ENCODE measurements around the gene SOX1. TPM values are rescaled to one million over a fixed set of nuclear protein-coding genes. Genes with fewer than 3 reads are reported as not detected.

The SOX1 gene
- not detected in 2 replicates for polyA plus RNA-seq (2012; rRNA removed)
- polyA plus RNA-seq (2012; cell fraction: cytosol; rRNA removed), result not detected in 2 replicates
- not detected in 2 replicates for polyA plus RNA-seq (2012; cell fraction: nucleus; rRNA removed)

- no peak within 1 kb of the TSS for H2AFZ ChIP-seq (ENCODE audit: low read depth)
- H4K20me1 ChIP-seq (ENCODE audit: insufficient read depth), result no peaks in the 10 kb centered on the region
- peaks cover 73% of the 10 kb centered on the region for H3K27me3 ChIP-seq (ENCODE audit: insufficient read depth)
- H3K9ac ChIP-seq, result no peak within 1 kb of the TSS
- H3K4me2 ChIP-seq, result no peak within 1 kb of the TSS
- no peak within 1 kb of the TSS for H3K27ac ChIP-seq (ENCODE audit: low read depth in 2 of 2, low read length in 1 of 2)
- no peaks in the 10 kb centered on the region for H3K36me3 ChIP-seq (replicated peaks in 1 of 2; ENCODE audit: control insufficient read depth in 1 of 2, insufficient read depth in 2 of 2, low read length in 1 of 2)
- DNase-seq, result no peak
- no peak for TF ChIP-seq FOXJ3 (CRISPR knock-in tag; IDR thresholded peaks at IDR 0.05)
- no peak for TF ChIP-seq GABPA (IDR thresholded peaks at IDR 0.05; ENCODE audit: low read depth)
- TF ChIP-seq RAD21 (IDR thresholded peaks at IDR 0.05; ENCODE audit: low read length), result no peak
- TF ChIP-seq ELF1 (IDR thresholded peaks at IDR 0.05), result no peak
- no peak for TF ChIP-seq JUND (IDR thresholded peaks at IDR 0.05)
- TF ChIP-seq TEAD4 (IDR thresholded peaks at IDR 0.05; ENCODE audit: borderline replicate concordance, insufficient read depth), result no peak
- no peak for TF ChIP-seq NFIC (IDR thresholded peaks at IDR 0.05; ENCODE audit: borderline replicate concordance)
- TF ChIP-seq ZBTB33 (IDR thresholded peaks at IDR 0.05; ENCODE audit: borderline replicate concordance, low read depth), result no peak
- TF ChIP-seq CTCF (IDR thresholded peaks at IDR 0.05), result no peak
- no peak for TF ChIP-seq RCOR1 (IDR thresholded peaks at IDR 0.05; ENCODE audit: low read length)
- no peak for TF ChIP-seq TAF1 (IDR thresholded peaks at IDR 0.05; ENCODE audit: borderline replicate concordance, low read depth, low read length)
- no peak for TF ChIP-seq NRF1 (IDR thresholded peaks at IDR 0.05; ENCODE audit: low read depth, low read length)
- H3K4me1 ChIP-seq (ENCODE audit: control insufficient read depth in 1 of 2, insufficient read depth in 2 of 2, low read depth in 1 of 2, low read length in 1 of 2), result no peaks in the 10 kb centered on the region
- H3K79me2 ChIP-seq (ENCODE audit: insufficient read depth), result no peaks in the 10 kb centered on the region
- 25% methylated on average over 20 of the region's 66 CpGs for WGBS (ENCODE audit: low lambda C conversion rate)
- CTCF ChIA-PET, result no interaction called here
- H3K9me3 ChIP-seq, result no peaks in the 10 kb centered on the region
- no peaks in the 10 kb centered on the region for H3F3A ChIP-seq (replicated peaks; ENCODE audit: insufficient read depth)
- no peak within 1 kb of the TSS for H3K4me3 ChIP-seq (ENCODE audit: low read depth in 2 of 2, low read length in 1 of 2)
- POLR2A ChIA-PET, result no interaction called here
- no peaks in the 10 kb centered on the region for H3K9me2 ChIP-seq
These were observed at the start of gene SOX1 for GRCh38 chr13:112067116-112067741. TSS of gene SOX1 (plus strand) at chr13:112067149. CDS start at chr13:112067659, 510 bp downstream.

- Histone ChIP-seq H3K9ac (no peak overlapping the region), H4K20me1 (ENCODE audit: insufficient read depth) (no peaks in the 10 kb centered on the region), H2AFZ (ENCODE audit: low read depth) (no peak overlapping the region), H3F3A (replicated peaks; ENCODE audit: insufficient read depth) (no peaks in the 10 kb centered on the region), H3K27ac (ENCODE audit: low read depth in 2 of 2, low read length in 1 of 2) (no peak overlapping the region), H3K9me2 (no peaks in the 10 kb centered on the region), H3K9me3 (no peaks in the 10 kb centered on the region), H3K36me3 (replicated peaks in 1 of 2; ENCODE audit: control insufficient read depth in 1 of 2, insufficient read depth in 2 of 2, low read length in 1 of 2) (no peaks in the 10 kb centered on the region), H3K4me3 (ENCODE audit: low read depth in 2 of 2, low read length in 1 of 2) (no peak overlapping the region), H3K27me3 (ENCODE audit: insufficient read depth) (peaks cover 26% of the 10 kb centered on the region; the same call in 1 of the 2 replicates), H3K79me2 (ENCODE audit: insufficient read depth) (no peaks in the 10 kb centered on the region), H3K4me2 (no peak overlapping the region), H3K4me1 (ENCODE audit: control insufficient read depth in 1 of 2, insufficient read depth in 2 of 2, low read depth in 1 of 2, low read length in 1 of 2) (no peaks in the 10 kb centered on the region)
- ChIA-PET POLR2A (no interaction called here), CTCF (no interaction called here)
- 9% methylated on average over 11 of the region's 11 CpGs for WGBS (ENCODE audit: low lambda C conversion rate)
- no peak for DNase-seq
- TF ChIP-seq TCF12 (IDR thresholded peaks at IDR 0.05) (no peak), YY1 (IDR thresholded peaks at IDR 0.05; ENCODE audit: low read depth) (no peak), NRF1 (IDR thresholded peaks at IDR 0.05; ENCODE audit: low read depth, low read length) (no peak), NFIC (IDR thresholded peaks at IDR 0.05; ENCODE audit: borderline replicate concordance) (no peak), FOSL2 (IDR thresholded peaks at IDR 0.05; ENCODE audit: borderline replicate concordance, low read depth) (no peak), IRF3 (IDR thresholded peaks at IDR 0.05; ENCODE audit: low read depth, low read length) (no peak), FOXM1 (IDR thresholded peaks at IDR 0.05; ENCODE audit: low read depth) (no peak), EZH2phosphoT487 (IDR thresholded peaks at IDR 0.05; ENCODE audit: borderline replicate concordance, low read depth) (no peak), GABPA (IDR thresholded peaks at IDR 0.05; ENCODE audit: low read depth) (no peak), MAX (IDR thresholded peaks at IDR 0.05; ENCODE audit: low read depth) (no peak), POLR2AphosphoS5 (IDR thresholded peaks at IDR 0.05; ENCODE audit: low read depth, low read length) (no peak), USF1 (IDR thresholded peaks at IDR 0.05; ENCODE audit: borderline replicate concordance, low read depth) (no peak), TAF1 (IDR thresholded peaks at IDR 0.05; ENCODE audit: borderline replicate concordance, low read depth, low read length) (no peak), RCOR1 (IDR thresholded peaks at IDR 0.05; ENCODE audit: low read length) (no peak), SMC3 (IDR thresholded peaks at IDR 0.05; ENCODE audit: low read depth, low read length) (no peak)
These were observed 42.4 kb upstream of the SOX1 start for GRCh38 chr13:112024577-112024976.
